Measurements from ENCODE around the gene GCNT4.

GCNT4 gene

DNA sequence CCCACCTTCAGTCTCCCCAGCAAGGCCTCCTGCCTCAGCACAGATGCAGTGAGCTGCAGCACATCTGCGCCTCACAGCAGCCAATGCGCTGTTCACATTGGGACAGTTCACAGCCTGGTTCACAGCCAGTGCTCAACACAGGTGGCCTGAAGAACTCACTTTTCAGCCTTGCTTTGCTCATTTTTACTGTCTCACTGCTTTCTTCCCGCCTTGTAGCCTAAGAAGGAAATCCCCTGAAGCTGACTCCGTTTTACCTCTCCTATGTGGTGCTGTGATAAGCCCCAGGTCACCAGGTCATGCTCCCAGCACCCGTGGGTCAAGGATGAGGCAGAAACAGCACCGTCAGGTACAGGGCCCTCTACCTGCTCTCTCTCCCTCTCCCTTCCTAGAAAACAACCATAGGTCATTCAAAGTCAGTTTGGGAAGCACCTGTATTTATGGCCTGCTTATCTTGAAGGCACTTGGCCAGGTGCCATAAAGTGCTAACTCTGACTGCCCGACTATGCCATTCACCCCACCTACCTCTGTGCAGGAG is 1.1 kb downstream of the GCNT4 start:
- no peak for DNase-seq (ENCODE audit: low read depth in 2 of 2)

DNA sequence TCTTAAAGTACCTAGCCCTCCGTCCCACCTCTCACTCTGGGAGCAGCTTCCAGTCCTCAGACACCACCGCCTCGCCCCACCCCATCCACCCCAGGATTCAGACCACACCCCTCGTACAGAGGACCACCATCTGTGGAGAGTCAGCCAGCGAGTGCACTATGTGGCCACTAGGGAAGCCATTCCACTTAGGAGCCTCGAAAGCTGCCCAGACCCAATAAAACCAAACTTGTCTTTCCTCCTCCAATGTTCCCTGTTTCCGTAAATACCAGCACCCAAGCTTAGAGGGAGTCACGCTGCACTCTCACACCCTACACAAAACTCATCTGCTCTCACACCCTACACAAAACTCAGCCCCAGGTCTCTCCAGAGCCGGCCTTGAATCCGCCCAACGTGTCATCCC is 1.9 kb downstream of the GCNT4 start:
- DNase-seq (ENCODE audit: low read depth in 2 of 2): no peak

DNA sequence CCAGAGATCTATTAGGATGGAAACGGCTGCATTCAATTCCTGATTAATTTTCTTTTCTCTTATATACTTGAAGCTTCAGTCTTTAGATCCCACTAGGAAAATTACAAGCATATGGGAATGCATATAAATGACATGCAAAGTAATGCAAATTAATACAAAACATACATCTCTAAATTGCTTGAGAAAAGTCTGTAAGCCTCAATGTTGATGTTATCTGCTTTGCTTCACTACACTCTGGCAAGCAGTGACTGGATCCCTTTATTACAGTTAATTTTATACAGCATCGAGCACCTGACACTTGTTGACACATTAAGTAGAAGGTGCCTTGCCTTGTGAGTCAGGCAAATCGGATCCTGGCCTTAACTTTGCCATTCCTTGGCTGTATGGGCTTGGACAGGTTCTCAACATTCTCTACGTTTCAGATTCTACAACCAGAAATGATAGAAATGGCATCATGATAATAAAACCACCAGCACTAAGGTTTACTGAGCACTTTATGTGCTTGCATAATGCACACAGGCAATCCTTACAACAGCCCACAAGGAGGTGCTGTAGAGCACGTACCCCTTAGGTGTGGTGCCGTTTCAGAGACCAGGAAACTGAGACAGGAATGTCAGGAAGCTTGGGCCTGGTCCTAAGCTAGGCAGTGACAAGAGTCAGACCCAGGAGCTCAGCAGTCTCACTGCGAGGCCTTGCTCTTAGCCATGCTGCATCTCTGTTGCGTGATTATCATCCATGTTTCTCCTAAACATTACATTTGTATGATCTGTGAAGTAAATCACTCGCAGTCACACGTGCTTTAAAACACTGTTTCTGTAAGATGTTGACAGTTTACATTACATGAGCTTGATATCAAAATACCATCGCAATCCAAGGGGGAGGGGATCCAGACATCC is 2.7 kb downstream of the GCNT4 start:
- no peak for DNase-seq (ENCODE audit: low read depth in 2 of 2)

DNA sequence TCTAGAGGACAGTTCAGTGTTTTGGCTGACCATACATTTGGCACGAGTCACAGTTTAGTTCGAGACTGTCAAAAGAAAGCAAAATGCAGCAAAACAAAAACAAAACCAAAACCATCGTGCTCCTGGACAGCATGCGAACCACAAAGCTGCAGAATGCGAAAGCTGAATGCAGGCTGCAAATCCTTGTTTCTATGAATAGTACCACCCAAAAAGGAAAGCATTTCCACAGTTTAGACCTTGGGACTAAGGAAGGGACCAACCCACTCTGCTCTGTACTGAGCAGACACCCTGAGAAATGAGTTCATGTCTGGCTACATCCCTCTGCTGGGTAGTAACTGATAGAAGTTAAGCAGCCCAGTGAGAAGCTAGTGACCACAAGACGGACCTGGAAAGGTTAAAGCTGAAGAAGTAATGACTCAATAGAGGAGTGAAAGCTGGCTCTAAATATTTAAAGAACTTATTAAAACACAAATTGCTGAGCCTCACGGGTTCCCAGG is 3.9 kb downstream of the GCNT4 start:
- DNase-seq (ENCODE audit: low read depth in 2 of 2): no peak

DNA sequence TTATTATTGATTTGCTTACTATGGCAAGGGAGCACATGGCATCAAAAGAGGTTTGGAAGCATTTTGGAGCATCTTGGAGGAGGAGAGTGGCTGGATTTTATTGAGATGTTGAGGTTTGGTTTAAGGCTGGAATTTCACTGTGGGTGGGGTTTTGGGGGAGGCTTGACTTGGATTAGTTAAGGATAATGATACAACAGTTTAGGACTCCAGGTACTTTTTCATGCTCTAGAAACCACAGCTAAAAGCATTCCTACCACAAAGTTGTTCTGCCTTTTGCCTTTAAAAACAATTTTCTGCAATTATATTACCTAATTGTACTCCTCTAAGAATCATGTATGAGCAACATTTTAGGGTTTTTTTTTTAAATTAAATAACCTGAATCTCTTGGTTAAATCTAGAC is 5.0 kb downstream of the GCNT4 start:
- DNase-seq (ENCODE audit: low read depth in 2 of 2): no peak

DNA sequence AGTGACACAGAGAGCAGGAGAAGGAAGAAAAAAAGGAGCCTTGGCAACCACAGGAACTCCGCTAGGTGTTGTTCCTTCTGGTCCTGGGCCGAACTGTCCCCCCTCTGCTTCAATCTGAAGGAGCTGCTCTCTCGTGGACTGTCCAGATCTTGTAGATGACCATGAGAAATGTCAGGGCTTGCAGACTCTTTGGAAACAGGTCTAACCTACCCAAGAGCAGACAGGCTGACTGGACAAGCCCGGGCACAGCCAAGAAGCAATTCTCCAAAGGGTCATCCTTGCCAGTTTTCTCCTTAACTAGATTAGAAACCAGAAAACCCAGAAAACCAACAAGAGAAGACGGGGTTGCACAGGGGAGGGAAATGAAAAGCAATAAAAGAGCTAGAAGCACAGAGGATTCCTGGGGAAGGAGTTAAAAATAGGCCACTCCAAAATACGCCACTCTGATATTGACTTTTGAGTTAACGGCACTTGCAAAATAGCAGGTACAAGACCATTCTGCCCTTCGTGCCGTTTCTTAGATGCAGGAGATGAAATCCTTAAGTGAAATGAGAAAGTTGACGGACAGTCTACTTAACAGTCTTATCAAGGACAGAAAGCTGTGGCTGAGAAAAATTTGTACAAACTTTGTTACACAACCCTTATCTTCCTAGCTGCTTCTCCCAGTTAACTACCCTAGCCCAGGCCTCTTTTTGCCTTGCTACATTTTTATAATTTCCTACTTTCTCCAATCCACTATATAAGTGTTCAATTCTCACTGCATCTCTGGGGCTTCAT is 5.8 kb downstream of the GCNT4 start:
- no peak for DNase-seq (ENCODE audit: low read depth in 2 of 2)

DNA sequence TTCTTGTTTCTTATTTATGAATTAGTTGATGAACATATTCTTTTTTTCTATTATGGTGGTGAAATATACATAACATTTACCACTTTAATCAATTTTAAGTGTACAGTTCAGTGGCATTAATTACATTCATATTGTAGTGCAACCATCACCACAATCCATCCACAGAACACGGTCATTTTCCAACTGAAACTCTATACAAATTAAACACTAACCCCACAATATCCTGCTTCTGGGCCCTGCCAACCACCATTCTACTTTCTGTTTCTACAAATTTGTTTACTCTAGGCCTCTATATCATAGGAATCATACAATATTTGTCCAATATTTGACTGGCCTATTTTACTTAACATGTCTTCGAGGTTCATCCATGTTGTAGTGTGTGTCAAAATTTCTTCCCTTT is 7.3 kb downstream of the GCNT4 start:
- DNase-seq (ENCODE audit: low read depth in 2 of 2): no peak

DNA sequence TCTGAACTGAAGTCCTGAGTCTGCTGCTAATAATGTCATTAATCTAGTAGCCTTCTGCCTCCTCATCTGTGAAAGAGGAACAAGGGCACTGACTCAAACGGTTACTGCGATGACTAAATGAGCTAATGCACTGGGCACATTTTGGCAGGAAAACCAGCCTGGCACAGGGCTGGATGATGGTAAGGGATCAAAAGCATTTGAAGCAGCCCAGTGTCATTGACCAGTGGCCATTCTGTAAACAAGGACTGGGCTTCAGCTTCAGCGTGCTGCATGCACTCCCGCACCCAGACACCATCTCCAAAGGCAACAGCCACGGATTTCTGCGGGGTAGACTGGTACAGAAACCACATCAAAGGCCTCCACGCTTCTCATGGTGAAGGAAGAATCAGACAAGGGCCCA is 8.0 kb downstream of the GCNT4 start:
- no peak for DNase-seq (ENCODE audit: low read depth in 2 of 2)

DNA sequence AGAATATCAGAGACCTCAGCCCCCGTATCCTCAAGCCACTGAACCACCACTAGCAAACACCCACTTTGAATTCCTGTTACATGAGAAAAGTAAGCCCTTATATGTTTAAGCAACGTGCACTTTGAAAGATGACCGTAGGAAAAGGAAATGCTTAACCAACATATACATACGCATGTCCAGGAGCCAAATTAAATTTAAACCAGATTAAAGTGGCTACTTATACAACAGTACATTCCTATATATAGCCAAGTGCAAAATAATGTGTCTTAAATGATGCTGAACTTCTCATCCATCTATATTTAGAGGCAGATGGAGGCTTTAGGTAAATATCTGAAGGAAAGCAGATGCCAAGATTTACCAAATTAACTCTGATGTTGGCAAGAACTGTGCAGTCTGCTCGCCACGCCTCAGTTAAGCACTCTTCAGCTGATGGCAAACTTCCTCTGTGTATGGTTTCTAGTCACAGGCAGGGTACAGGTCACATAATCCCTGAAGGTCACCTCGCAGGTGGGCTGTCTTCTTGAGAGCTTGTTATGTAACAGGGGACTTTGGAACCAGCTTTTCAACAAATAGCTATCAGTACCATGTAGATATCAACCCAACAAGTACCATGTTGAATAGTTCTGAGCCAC is 8.6 kb downstream of the GCNT4 start:
- DNase-seq (ENCODE audit: low read depth in 2 of 2): no peak

DNA sequence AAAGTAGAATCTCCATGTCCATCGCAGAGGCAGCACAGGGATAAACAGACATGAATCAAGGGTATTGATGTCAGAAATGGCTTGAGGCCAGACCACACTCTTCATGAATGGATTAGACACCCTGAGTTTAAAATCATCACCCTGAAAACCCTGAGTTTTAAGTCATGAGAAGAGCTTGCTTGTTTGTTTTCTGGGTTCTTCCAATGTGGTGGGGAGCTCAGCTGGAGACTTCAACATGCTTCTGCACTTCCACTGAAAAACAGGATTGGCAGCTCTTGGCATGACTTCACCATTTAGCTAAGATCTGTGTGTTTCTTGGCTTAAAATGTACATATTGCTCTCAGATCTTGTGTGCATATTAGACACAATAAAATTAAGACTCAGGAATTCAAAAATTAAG is 9.8 kb downstream of the GCNT4 start:
- DNase-seq (ENCODE audit: low read depth in 2 of 2): no peak

DNA sequence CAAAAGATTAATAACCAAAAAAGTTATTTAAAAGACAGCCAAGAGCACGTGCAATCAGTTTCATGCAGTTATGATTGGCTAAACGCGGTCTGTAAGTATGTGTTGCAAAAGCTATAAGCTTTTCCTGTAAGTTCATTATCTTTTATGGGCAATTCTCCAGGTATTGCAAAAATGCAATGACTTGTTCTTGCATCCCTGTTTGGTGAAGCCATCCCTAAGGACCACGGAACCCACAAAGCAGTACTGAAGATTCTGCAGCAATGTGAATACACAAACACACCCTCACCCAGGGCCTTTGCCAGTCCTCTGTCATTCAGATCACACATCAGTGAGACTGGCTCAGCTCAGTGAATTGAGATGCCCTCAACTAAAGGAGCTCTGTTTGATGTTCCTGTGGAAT is 11.4 kb downstream of the GCNT4 start:
- no peak for DNase-seq (ENCODE audit: low read depth in 2 of 2)

DNA sequence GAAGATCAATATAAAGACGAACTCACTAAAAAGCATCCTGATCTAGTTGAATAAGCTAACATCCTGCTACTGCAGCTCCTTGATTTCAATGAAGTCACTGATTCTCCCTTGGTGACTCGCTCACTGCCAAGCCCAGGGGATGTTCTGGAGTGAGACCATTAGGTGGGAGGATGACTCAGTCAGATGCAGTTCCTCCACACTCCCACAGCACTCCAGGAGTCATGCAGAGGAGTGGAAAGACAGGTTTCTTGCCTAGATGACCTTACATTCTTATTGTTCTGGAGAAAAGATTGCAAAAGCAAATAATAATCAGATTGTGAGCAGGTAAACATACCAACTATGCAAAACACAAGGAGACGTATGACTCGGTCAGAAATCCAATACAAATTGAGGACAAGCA is 15.3 kb downstream of the GCNT4 start:
- DNase-seq (ENCODE audit: low read depth in 2 of 2): peak in 1 of 2 donors; percentile 28

DNA sequence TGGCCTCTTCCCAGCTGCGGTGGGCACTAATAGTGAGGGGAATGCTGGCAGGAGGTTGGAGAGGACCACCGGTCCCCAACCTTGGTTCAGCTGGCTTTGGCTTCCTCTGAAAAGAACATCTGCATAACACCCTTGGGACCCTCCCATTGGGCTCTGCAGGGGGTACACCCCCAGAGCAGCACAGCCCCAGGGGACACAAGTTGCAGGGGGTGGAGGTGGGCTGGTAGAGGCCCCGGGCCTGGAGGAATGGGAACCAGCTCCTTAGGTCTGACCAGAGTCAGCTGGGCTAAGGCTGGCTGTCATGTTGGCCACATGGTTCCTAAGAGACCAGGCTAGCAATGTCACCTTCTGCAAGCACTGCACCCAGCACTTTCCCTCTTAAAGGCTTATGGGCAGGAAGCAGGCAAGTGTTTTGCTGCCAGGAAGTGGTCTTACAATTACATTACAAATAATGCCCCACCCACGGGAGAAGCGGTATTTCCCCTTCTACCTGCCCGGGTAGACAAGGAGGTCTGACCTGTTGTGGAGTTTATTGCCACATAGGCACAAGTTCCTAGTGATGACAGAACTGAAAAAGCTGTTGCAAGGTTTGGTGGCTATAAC is 18.1 kb downstream of the GCNT4 start:
- peak in 1 of 2 donors; percentile 20 for DNase-seq (ENCODE audit: low read depth in 2 of 2)

DNA sequence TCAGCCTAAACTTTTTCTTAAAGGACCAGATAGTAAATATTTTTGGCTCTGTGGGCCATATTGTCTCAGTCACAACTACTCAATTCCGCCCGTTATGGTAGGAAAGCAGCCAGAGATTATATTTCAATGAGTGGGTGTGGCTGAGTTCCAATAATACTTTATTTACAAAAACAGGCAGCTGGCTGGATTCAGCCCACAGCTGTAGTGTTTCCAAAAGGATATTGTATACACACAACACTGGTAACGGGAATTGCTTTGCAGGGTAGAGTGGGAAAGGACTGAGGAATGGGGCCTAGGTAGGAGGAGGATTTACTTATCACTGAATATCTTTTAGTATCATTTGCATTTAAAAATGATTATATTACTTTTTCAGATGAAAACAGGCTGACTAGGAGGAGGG is 21.0 kb downstream of the GCNT4 start:
- no peak for DNase-seq (ENCODE audit: low read depth in 2 of 2)

DNA sequence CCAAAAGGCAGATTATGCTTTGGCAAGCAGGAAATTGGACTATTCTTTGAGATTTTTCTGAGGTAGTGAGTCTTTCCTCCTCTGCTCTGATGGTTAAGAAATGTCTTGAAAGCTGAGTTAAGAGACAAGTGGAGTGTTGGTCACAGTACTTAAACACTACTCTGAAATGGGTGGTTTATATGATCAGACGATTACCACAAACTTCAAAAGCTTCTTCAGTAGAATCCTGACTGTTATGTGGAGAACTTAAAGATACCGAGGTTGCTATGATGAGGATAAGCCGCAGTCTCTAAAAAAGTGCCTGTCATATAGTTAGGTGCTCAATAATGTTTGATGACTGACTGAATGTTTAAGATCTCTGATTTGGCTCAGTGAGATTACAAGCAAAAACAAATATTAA is 24.3 kb downstream of the GCNT4 start:
- DNase-seq (ENCODE audit: low read depth in 2 of 2): no peak

DNA sequence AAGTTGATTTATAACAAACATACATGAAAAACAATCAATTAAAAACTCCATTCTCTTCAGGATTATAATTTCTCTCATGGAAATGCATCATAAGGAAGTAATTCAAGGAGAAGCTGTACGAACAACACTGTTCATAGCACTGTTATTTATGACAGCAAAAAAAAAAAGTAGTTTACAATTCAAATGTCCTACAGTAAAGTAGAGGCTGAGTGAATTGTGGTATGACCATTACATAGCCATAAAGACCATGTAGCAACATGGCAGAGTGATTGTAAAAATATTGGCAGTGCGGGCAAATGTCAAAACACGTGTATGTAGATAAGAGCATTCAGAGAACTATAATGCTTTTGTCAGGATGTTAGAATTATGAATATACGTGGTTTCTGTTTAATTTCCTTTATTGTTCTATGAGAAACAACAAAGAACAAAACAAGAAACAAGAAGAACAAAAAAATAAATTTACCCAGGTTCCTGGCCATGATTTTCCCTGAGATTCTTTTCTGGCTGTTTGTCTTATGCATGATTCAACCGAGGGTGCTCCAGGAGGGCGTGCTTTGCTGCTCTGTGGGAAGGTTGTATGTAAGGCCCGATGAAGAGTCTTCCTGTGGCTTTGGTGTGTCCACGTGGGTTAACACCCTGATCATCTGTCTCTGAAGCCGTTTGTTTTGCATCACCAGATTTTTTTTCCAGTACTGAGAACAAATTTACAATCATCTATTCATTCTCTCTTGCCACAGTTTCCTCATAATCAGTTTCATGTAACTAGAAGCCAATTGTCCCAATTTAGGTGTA is 28.8 kb downstream of the GCNT4 start:
- no peak for DNase-seq (ENCODE audit: low read depth in 2 of 2)

DNA sequence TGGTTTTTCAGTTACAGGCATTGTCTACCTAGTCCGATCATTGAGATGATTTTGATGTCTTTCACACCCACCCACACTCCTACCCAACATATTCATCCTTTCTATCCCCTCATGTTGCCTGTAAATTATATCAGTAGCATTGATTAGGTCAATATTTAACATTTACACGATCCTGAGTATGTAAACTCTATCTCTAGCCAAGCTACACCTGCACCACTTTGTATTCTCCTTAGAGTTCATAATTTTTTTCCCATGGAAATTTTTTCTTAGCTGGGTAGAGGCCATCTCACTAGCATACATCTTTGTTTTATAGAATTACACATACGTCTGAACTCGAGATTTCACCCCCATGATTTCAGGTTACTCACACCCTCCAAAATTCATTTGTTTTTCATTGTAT is 30.6 kb downstream of the GCNT4 start:
- DNase-seq (ENCODE audit: low read depth in 2 of 2): no peak

DNA sequence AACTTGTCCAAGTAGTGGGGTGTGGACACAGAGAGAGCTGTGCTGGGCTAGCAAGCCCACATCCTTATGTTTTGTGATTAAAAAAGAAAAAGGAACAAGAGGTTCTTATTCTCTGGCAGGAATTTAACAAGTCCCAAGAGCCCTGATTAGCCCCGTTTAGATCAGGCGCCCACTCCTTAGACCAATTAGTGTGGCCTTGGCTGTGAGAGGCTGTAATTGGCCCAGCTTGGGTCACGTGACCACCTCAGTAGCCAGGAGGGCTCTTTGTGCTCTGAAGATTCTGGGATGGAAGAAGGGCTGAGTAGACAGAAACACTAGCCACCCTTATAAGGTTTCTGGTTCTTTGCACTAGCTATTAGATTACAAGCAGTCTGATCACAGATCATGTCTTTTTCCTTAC is 31.1 kb downstream of the GCNT4 start:
- DNase-seq (ENCODE audit: low read depth in 2 of 2): no peak

DNA sequence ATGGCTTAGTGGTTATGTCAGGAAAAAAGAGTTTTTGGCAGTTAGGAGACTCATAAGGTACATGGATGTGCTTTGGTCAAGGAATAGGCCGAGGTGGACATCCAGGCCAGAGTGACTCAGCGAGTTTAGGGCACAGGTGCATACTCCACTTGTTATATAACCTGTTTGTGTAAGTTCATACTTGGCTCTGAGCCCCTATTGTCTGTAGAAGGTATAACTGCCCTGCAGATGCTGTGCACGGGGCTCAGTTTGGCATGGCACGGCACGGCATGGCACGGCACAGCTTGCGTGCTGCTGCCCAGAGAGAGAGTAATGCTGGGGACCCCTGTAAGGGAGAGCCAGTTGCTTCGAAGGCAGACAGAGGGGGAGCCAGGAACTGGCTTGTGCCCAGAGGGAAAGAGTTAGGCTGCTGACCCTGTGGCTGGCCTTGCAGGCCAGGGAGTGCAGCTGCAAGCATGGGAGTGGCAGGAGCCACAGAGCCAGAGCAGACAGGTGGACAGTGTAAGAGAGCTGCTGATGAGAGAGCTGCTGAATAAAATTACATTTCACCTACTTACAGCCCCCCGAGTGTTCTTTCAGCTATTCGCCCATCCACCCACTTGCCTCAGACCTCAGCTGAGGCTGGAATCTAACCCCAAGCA is 32.2 kb downstream of the GCNT4 start:
- no peak for DNase-seq (ENCODE audit: low read depth in 2 of 2)

DNA sequence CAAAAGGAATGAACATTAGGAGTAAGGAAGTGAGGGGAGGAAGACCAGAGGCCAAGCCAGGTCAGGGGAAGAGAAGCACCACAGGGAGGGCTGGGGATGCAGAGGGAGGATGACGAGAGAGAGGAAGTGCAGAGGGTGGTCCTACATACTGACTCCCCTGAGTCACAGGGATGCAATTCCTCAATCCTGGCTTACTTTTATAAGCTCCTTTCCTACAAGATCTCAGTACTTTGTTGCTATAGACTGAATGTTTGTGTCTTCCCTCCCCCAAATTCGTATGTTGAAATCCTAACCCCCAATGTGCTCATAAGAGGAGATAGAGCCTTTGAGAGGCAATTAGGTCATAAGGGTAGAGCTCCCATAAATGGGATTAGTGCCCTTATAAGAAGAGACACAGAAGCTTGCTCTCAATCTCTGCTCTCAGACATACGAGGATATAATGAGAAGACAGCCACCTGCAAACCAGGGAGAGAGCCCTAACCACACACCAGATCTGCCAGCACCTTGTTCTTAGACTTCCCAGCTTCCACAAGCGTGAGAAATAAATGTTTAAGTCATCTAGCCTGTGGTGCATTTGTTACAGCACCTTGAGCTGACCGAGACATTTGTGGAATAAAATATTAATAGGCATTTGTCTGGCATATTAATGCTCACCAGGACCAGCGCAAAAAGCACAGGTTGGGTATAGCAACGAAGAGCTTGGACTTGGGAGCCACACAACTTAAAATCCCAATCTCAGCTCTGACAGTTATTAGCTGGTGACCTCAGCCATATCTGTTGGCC is 33.4 kb downstream of the GCNT4 start:
- DNase-seq (ENCODE audit: low read depth in 2 of 2): no peak

Measured in stimulated activated CD8-positive, alpha-beta memory T cell treated with anti-CD3 and anti-CD28 coated beads, Interleukin-15, amount 100 ng/mL, for 48 hours (primary cell).